ENCODE results near the gene ERLEC1.

Gene ERLEC1

GRCh38 chr2:53865264-53865663 is 78.4 kb downstream of the ERLEC1 start (continued):
- TF ChIP-seq ARNTL (CRISPR knock-in tag; IDR thresholded peaks at IDR 0.05; ENCODE audit: borderline replicate concordance, low read depth) (no peak), ZC3H10 (CRISPR knock-in tag; IDR thresholded peaks at IDR 0.05) (no peak)

GRCh38 chr2:53865962-53866361 is 79.1 kb downstream of the ERLEC1 start:
- no peak for TF ChIP-seq POU6F1 (CRISPR knock-in tag; IDR thresholded peaks at IDR 0.05; ENCODE audit: borderline replicate concordance, low read depth)
- TF ChIP-seq GLIS3 (CRISPR knock-in tag; IDR thresholded peaks at IDR 0.05): no peak
- no peak for TF ChIP-seq ZNF70 (CRISPR knock-in tag; IDR thresholded peaks at IDR 0.05)
- no peak for TF ChIP-seq ZNF8 (CRISPR knock-in tag; IDR thresholded peaks at IDR 0.05)
- no peak for TF ChIP-seq TOX (CRISPR knock-in tag; IDR thresholded peaks at IDR 0.05; ENCODE audit: borderline replicate concordance)
- TF ChIP-seq ESRRG (CRISPR knock-in tag; IDR thresholded peaks at IDR 0.05): no peak
- no peak for TF ChIP-seq RARB (CRISPR knock-in tag; IDR thresholded peaks at IDR 0.05)
- TF ChIP-seq TCF4 (CRISPR knock-in tag; IDR thresholded peaks at IDR 0.05; ENCODE audit: borderline replicate concordance): no peak
- no peak for TF ChIP-seq ISL1 (CRISPR knock-in tag; IDR thresholded peaks at IDR 0.05)
- no peak for TF ChIP-seq PATZ1 (CRISPR knock-in tag; IDR thresholded peaks at IDR 0.05; ENCODE audit: borderline replicate concordance)
- TF ChIP-seq CREB5 (CRISPR knock-in tag; IDR thresholded peaks at IDR 0.05; ENCODE audit: low read depth): no peak
- no peak for TF ChIP-seq ARNTL (CRISPR knock-in tag; IDR thresholded peaks at IDR 0.05; ENCODE audit: borderline replicate concordance, low read depth)
- TF ChIP-seq OSR1 (CRISPR knock-in tag; IDR thresholded peaks at IDR 0.05): no peak
- TF ChIP-seq TSHZ2 (CRISPR knock-in tag; IDR thresholded peaks at IDR 0.05): no peak
- TF ChIP-seq ZNF565 (CRISPR knock-in tag; conservative IDR thresholded peaks at IDR 0.05; ENCODE audit: low read depth): no peak
- ATAC-seq: no peak

GRCh38 chr2:53867169-53867568 is 80.3 kb downstream of the ERLEC1 start:
- no peak for ATAC-seq
- no peak for TF ChIP-seq ESRRG (CRISPR knock-in tag; IDR thresholded peaks at IDR 0.05)
- no peak for TF ChIP-seq BACH2 (CRISPR knock-in tag; IDR thresholded peaks at IDR 0.05; ENCODE audit: borderline replicate concordance)
- no peak for TF ChIP-seq ZNF565 (CRISPR knock-in tag; conservative IDR thresholded peaks at IDR 0.05; ENCODE audit: low read depth)
- TF ChIP-seq ZC3H10 (CRISPR knock-in tag; IDR thresholded peaks at IDR 0.05): no peak
- TF ChIP-seq TSHZ2 (CRISPR knock-in tag; IDR thresholded peaks at IDR 0.05): no peak
- no peak for TF ChIP-seq ZNF70 (CRISPR knock-in tag; IDR thresholded peaks at IDR 0.05)
- no peak for TF ChIP-seq RARB (CRISPR knock-in tag; IDR thresholded peaks at IDR 0.05)
- TF ChIP-seq GLIS3 (CRISPR knock-in tag; IDR thresholded peaks at IDR 0.05): no peak
- no peak for TF ChIP-seq ZFP3 (CRISPR knock-in tag; IDR thresholded peaks at IDR 0.05)
- no peak for TF ChIP-seq OSR1 (CRISPR knock-in tag; IDR thresholded peaks at IDR 0.05)
